ENCODE data around the gene PSMG3.
"Not testable (repeated sequence)": the region's sequence is repeated elsewhere in the genome, so short reads cannot be mapped to it uniquely, and the experiment has no call there.

Gene PSMG3

DNA sequence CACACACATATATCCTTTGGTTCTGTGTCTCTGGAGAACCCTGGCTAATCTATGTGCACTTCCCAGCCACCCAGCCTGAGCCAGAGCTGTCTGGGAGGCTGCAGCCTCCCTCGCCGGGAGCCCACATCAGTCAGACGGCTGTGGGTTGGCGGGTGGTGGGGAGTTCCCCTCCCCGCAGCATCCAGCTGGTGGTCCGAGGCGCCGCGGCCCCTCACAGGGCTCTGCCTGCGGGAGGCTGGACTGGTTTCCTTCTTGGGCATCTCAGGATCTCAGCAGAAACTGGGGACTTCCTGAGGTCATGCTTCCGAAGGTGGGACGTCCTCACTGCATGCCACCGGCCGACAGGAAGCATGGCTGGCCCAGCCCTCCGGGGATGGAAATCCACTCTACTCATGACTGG is 22.0 kb upstream of the PSMG3 start:
- Mint-ChIP-seq H3K9me3 (peaks cover 4% of the 10 kb centered on the region), H3K4me3 (no peak overlapping the region), H3K27me3 (ENCODE audit: low read depth) (peaks cover 28% of the 10 kb centered on the region), H3K36me3 (ENCODE audit: low read depth) (no peaks in the 10 kb centered on the region), H3K27ac (no peak overlapping the region), H3K4me1 (ENCODE audit: low read depth) (peaks cover 6% of the 10 kb centered on the region)
- DNase-seq (ENCODE audit: low spot score), result no peak

DNA sequence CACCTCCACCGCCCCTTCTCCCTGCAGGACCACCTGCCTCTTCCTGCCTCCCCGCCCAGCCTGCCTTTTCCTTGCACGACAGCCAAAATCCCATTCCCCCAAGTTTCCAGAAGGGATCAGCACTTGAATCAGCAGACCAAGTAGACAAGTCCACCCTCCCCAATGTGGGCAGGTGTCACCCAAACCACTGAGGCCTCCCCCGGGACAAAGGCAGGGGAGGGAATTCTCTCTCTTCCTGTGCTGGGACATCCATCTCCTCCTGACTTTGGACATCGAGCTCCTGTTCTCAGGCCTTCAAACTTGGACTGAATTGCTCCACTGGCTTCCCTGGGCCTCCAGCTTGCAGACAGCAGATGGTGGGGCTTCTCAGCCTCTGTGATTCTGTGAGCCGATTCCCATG is 21.6 kb upstream of the PSMG3 start:
- Mint-ChIP-seq H3K36me3 (ENCODE audit: low read depth) (no peaks in the 10 kb centered on the region), H3K27ac (no peak overlapping the region), H3K9me3 (peaks cover 4% of the 10 kb centered on the region), H3K4me3 (no peak overlapping the region), H3K27me3 (ENCODE audit: low read depth) (peaks cover 28% of the 10 kb centered on the region), H3K4me1 (ENCODE audit: low read depth) (peaks cover 6% of the 10 kb centered on the region)
- DNase-seq (ENCODE audit: low spot score), result no peak

GRCh38 chr7:1590887-1591286 is 21.1 kb upstream of the PSMG3 start:
- peaks cover 4% of the 10 kb centered on the region for H3K9me3 Mint-ChIP-seq

DNA sequence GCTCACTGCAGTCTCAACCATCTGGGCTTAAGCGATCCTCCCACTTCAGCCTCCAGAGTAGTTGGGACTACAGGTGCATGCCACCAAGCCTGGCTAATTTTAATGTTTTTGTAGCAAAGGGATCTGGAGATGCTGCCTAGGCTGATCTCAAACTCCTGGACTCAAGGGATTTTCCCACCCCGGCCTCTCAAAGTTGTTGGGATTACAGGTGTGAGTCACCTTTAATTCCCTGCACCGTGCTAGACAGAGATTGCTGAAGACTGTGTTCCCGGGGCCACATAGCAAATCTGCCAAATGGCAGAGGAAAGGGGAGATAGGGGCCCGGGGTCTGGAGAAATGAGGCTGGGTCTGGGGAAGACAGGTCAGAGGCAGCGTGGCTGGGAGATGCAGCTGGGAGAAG is 20.6 kb upstream of the PSMG3 start:
- Mint-ChIP-seq H3K4me3 (no peak overlapping the region), H3K9me3 (peaks cover 4% of the 10 kb centered on the region), H3K4me1 (ENCODE audit: low read depth) (peaks cover 6% of the 10 kb centered on the region), H3K36me3 (ENCODE audit: low read depth) (no peaks in the 10 kb centered on the region), H3K27ac (no peak overlapping the region), H3K27me3 (ENCODE audit: low read depth) (peaks cover 28% of the 10 kb centered on the region)
- DNase-seq (ENCODE audit: low spot score), result no peak

More at GRCh38 chr7:1590887-1591286, 21.1 kb upstream of the PSMG3 start:
- peaks cover 6% of the 10 kb centered on the region for H3K4me1 Mint-ChIP-seq (ENCODE audit: low read depth)
- no peak overlapping the region for H3K27ac Mint-ChIP-seq
- DNase-seq (ENCODE audit: low spot score), result no peak
- H3K36me3 Mint-ChIP-seq (ENCODE audit: low read depth), result no peaks in the 10 kb centered on the region
- peaks cover 28% of the 10 kb centered on the region for H3K27me3 Mint-ChIP-seq (ENCODE audit: low read depth)
- H3K4me3 Mint-ChIP-seq, result no peak overlapping the region

DNA sequence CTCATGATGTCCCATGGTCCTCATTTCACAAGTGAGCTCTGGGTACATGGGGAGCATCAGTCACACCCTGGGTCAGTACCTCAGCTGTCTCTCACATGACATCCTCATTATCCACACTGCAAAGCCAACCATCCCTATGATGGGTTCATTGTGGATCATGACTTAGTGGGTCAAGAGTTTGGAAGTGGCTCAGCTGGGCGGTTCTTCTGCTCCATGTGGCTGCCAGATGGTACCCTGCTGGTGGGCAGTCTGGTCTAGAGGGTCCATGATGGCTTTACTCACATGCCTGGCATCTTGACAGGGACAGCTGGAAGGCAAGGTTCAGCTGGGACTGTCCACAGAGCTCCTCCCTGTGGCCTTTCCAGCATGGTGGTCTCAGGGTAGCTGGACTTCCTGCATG is 19.1 kb upstream of the PSMG3 start:
- Mint-ChIP-seq H3K4me3 (no peak overlapping the region), H3K4me1 (ENCODE audit: low read depth) (peaks cover 6% of the 10 kb centered on the region), H3K9me3 (peaks cover 4% of the 10 kb centered on the region), H3K36me3 (ENCODE audit: low read depth) (no peaks in the 10 kb centered on the region), H3K27me3 (ENCODE audit: low read depth) (peaks cover 28% of the 10 kb centered on the region), H3K27ac (no peak overlapping the region)
- DNase-seq (ENCODE audit: low spot score), result no peak

DNA sequence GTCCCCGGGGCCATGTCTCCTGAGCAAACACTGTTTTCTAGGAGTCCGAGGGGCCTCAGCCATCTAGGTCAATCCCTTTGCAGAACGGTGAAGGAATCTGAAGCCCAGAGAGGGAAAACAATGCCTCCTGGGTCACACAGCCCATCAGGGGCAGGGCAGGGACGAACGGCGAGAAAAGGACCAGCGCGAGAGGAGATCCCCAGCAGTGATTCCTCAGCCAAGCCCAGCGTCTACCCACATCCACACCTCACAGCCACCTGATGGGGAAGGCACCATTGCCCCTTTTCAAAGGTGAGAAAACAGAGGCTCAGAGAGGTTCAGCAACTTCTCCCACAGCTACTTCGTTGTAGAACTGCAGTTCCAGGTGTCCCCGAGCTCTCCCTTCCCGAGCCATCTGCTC is 17.9 kb upstream of the PSMG3 start:
- DNase-seq (ENCODE audit: low spot score), result no peak
- Mint-ChIP-seq H3K4me3 (no peak overlapping the region), H3K27me3 (ENCODE audit: low read depth) (peaks cover 23% of the 10 kb centered on the region), H3K27ac (no peak overlapping the region), H3K4me1 (ENCODE audit: low read depth) (peaks cover 6% of the 10 kb centered on the region), H3K9me3 (peaks cover 4% of the 10 kb centered on the region), H3K36me3 (ENCODE audit: low read depth) (no peaks in the 10 kb centered on the region)

GRCh38 chr7:1586827-1587705 is 17.2 kb upstream of the PSMG3 start:
- peaks cover 4% of the 10 kb centered on the region for H3K9me3 Mint-ChIP-seq
- H3K27me3 Mint-ChIP-seq (ENCODE audit: low read depth), result peaks cover 17% of the 10 kb centered on the region

GRCh38 chr7:1586126-1586826 is 16.4 kb upstream of the PSMG3 start:
- H3K9me3 Mint-ChIP-seq, result peaks cover 4% of the 10 kb centered on the region

More at GRCh38 chr7:1586827-1587705, 17.2 kb upstream of the PSMG3 start:
- H3K36me3 Mint-ChIP-seq (ENCODE audit: low read depth), result no peaks in the 10 kb centered on the region
- no peak overlapping the region for H3K4me3 Mint-ChIP-seq
- H3K4me1 Mint-ChIP-seq (ENCODE audit: low read depth), result peaks cover 3% of the 10 kb centered on the region
- DNase-seq (ENCODE audit: low spot score), result no peak
- H3K27ac Mint-ChIP-seq, result no peak overlapping the region

GRCh38 chr7:1585142-1585981 is 15.5 kb upstream of the PSMG3 start:
- no peaks in the 10 kb centered on the region for H3K36me3 Mint-ChIP-seq (ENCODE audit: low read depth)
- peaks cover 4% of the 10 kb centered on the region for H3K9me3 Mint-ChIP-seq
- no peaks in the 10 kb centered on the region for H3K4me1 Mint-ChIP-seq (ENCODE audit: low read depth)
- no peak overlapping the region for H3K27ac Mint-ChIP-seq
- H3K27me3 Mint-ChIP-seq (ENCODE audit: low read depth), result peaks cover 1% of the 10 kb centered on the region
- no peak for DNase-seq (ENCODE audit: low spot score)
- no peak overlapping the region for H3K4me3 Mint-ChIP-seq

More at GRCh38 chr7:1586126-1586826, 16.4 kb upstream of the PSMG3 start:
- Mint-ChIP-seq H3K27ac (no peak overlapping the region), H3K4me3 (no peak overlapping the region), H3K4me1 (ENCODE audit: low read depth) (no peaks in the 10 kb centered on the region), H3K27me3 (ENCODE audit: low read depth) (peaks cover 11% of the 10 kb centered on the region), H3K36me3 (ENCODE audit: low read depth) (no peaks in the 10 kb centered on the region)
- DNase-seq (ENCODE audit: low spot score), result no peak

DNA sequence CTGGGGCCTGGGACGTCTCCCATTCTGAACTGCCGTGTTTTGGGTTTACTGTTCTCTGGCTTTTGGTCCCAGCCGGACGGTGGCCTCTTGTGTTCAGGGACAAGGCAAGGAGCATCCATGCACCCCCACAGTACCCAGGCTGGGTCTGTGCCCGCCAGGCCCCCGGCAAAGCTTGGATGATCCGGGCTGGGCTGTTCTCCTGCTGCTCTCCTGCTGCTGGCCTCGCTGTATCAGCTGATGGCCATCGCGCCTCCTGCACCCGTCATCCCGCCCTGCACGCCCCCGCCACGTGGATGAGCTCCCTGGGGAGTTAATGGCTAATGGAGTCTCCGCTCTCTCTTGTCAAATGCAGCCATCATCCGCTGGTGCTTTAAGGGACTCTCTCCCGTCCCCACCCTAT is 14.9 kb upstream of the PSMG3 start:
- H3K36me3 Mint-ChIP-seq (ENCODE audit: low read depth), result no peaks in the 10 kb centered on the region

GRCh38 chr7:1583241-1583930 is 13.6 kb upstream of the PSMG3 start:
- not testable (repeated sequence) for H3K36me3 Mint-ChIP-seq (ENCODE audit: low read depth); H3K27me3 Mint-ChIP-seq (ENCODE audit: low read depth); H3K4me1 Mint-ChIP-seq (ENCODE audit: low read depth); H3K9me3 Mint-ChIP-seq; DNase-seq (ENCODE audit: low spot score); H3K4me3 Mint-ChIP-seq; H3K27ac Mint-ChIP-seq

More for the DNA sequence above, 14.9 kb upstream of the PSMG3 start:
- Mint-ChIP-seq H3K27me3 (ENCODE audit: low read depth) (no peaks in the 10 kb centered on the region), H3K4me3 (no peak overlapping the region), H3K4me1 (ENCODE audit: low read depth) (peaks cover 4% of the 10 kb centered on the region), H3K9me3 (peaks cover 4% of the 10 kb centered on the region), H3K27ac (no peak overlapping the region)
- no peak for DNase-seq (ENCODE audit: low spot score)

- Mint-ChIP-seq H3K4me3 (no peak overlapping the region), H3K4me1 (ENCODE audit: low read depth) (peaks cover 6% of the 10 kb centered on the region), H3K27ac (no peak overlapping the region), H3K36me3 (ENCODE audit: low read depth) (no peaks in the 10 kb centered on the region), H3K9me3 (no peaks in the 10 kb centered on the region), H3K27me3 (ENCODE audit: low read depth) (no peaks in the 10 kb centered on the region)
- no peak for DNase-seq (ENCODE audit: low spot score)
Measured at GRCh38 chr7:1580422-1581030, 10.7 kb upstream of the PSMG3 start.

Measured in T-helper 2 cell treated with Interferon-gamma antibody and Interleukin-4, amounts not matched to agents 5 μg/mL and 100 μg/mL, for 36 hours (primary cell).